K562 (cell line): ENCODE measurements around the gene MCM3. TPM values are rescaled to one million over a fixed set of nuclear protein-coding genes. Genes with fewer than 3 reads are reported as not detected.

Source experiments
- MAFF ChIP-seq: IDR thresholded peaks from 2 replicates; pipeline ENCODE4 v1.6.1; 2012; ENCODE audit warnings: low read length, improper control_type of control experiment
- NCOA1 ChIP-seq: fragments of 450-650 bp; IDR thresholded peaks from 2 replicates; pipeline ENCODE4 v1.6.1; 2016; ENCODE audit warnings: low read depth
- NCOA6 ChIP-seq: fragments of 450-650 bp; IDR thresholded peaks from 2 replicates; pipeline ENCODE4 v1.6.1; 2017; ENCODE audit warnings: mild to moderate bottlenecking
- PHB ChIP-seq: fragments of 250-450 bp; sonication (Bioruptor Pico); IDR thresholded peaks from 2 replicates; pipeline ENCODE4 v1.5.0; 2021
- SMARCA4 ChIP-seq: fragments of 450-650 bp; IDR thresholded peaks from 2 replicates; pipeline ENCODE4 v1.6.1; 2016
- SPI1 ChIP-seq: IDR thresholded peaks from 2 replicates; pipeline ENCODE4 v1.6.1; 2011; ENCODE audit warnings: low read depth, low read length, control low read depth, borderline replicate concordance
- ZFP1 ChIP-seq: fragments of 450-650 bp; formaldehyde crosslinking; IDR thresholded peaks from 2 replicates; pipeline ENCODE4 v1.4.0; 2020; ENCODE audit warnings: mild to moderate bottlenecking, mixed read lengths
- ZNF165 ChIP-seq: fragments of 250-450 bp; sonication (Bioruptor Pico); IDR thresholded peaks from 2 replicates; pipeline ENCODE4 v1.4.0; 2020; ENCODE audit warnings: borderline replicate concordance
- ZNF696 ChIP-seq: fragments of 250-450 bp; sonication (Bioruptor Pico); conservative IDR thresholded peaks from 2 replicates; pipeline ENCODE4 v1.4.0; 2020; ENCODE audit warnings: mild to moderate bottlenecking, moderate library complexity
- ZNF707 ChIP-seq: fragments of 250-450 bp; sonication (Bioruptor Pico); conservative IDR thresholded peaks from 2 replicates; pipeline ENCODE4 v1.8.0; 2022; ENCODE audit warnings: inconsistent platforms, mild to moderate bottlenecking, moderate library complexity
- ZSCAN32 ChIP-seq: fragments of 450-650 bp; formaldehyde crosslinking; IDR thresholded peaks from 2 replicates; pipeline ENCODE4 v1.4.0; 2020; ENCODE audit warnings: mild to moderate bottlenecking, moderate library complexity
- polyA plus RNA-seq, 8 experiments: library from polyadenylated mRNA; depleted of rRNA in 4 of 8; stranded (reverse) in 5 of 8; unstranded in 3 of 8; fragments of >200 nt; fragmentation: Nextera tagmentation in 2 of 8; fragmentation: Illumina TruSeq in 1 of 8; extraction: Ambion mirVana in 2 of 8; extraction: Trizol in 1 of 8; gene quantifications; 2 replicates each; pipeline versions ENCODE4 v1.2.1 to v1.2.3, GENCODE V29; 2011 to 2014; ENCODE audit warnings: inconsistent platforms in 1 of 8, missing spikeins in 1 of 8
- total RNA-seq, 7 experiments: library from RNA; depleted of rRNA in 6 of 7; stranded (reverse); fragments of >200 nt in 6 of 7; fragmentation: Illumina TruSeq in 2 of 7; extraction: Trizol in 2 of 7; gene quantifications; 2 replicates each; pipeline versions ENCODE4 v1.2.1 to v1.2.3, GENCODE V29; 2011 to 2021; ENCODE audit warnings: low replicate concordance in 1 of 7
- TF ChIP-seq, protein P1 (sequence below): fragments of 450-650 bp; IDR thresholded peaks from 2 replicates; pipeline ENCODE4 v1.6.1; 2016; ENCODE audit warnings: low read depth
- TF ChIP-seq, protein P2 (sequence below): fragments of 450-650 bp; formaldehyde crosslinking; IDR thresholded peaks from 2 replicates; pipeline ENCODE4 v1.4.0; 2022; ENCODE audit warnings: mild to moderate bottlenecking, moderate library complexity
- TF ChIP-seq, protein P3 (sequence below): fragments of 150-350 bp; IDR thresholded peaks from 2 replicates; pipeline ENCODE4 v1.6.1; 2014; ENCODE audit warnings: low read depth, mild to moderate bottlenecking, low read length, borderline replicate concordance
- TF ChIP-seq, protein P4 (sequence below): fragments of 450-650 bp; formaldehyde crosslinking; IDR thresholded peaks from 2 replicates; pipeline ENCODE4 v1.4.0; 2020; ENCODE audit warnings: mild to moderate bottlenecking

Gene MCM3
- total and polyA plus RNA-seq, 9 of the 15 experiments (the other 6 are each of a cell fraction or from before 2014, with no cell fraction given): 76.1 to 270 (median 250) TPM

DNA sequence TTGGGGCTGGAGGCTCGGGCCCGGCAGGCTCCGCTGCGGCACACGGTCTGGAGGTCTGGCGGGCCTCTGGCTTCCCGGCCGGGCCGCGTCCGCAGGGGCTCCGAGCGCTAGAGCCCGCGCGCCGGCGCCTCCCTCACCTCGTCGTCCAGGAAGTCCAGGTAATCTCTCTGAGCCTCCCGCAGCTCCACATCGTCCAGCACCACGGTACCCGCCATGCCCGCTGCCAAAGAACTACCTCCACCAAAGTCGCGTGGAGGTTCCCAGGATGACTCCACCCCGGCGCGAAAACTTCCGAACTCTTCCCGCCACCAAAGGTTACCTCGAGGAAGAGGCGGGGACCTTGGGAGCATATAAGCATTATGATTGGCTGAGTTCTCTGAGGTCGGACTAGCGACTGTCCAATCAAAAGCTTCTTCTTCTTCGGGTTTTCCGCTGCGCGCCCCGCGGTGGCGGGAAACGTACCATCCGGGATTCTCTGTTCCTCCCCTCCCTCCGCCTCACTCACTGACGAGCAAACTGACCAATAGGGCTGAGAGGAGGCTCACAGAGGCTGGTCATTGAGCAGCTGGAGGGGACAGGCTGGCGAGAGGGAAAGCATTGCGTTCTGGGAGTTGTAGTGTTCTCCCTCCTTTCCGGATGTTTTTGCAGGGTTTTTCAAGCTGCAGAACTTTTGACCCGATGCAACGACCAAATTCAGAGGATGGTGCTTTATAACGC, at the start of gene MCM3 (continued):
- TF ChIP-seq, protein P1, sequence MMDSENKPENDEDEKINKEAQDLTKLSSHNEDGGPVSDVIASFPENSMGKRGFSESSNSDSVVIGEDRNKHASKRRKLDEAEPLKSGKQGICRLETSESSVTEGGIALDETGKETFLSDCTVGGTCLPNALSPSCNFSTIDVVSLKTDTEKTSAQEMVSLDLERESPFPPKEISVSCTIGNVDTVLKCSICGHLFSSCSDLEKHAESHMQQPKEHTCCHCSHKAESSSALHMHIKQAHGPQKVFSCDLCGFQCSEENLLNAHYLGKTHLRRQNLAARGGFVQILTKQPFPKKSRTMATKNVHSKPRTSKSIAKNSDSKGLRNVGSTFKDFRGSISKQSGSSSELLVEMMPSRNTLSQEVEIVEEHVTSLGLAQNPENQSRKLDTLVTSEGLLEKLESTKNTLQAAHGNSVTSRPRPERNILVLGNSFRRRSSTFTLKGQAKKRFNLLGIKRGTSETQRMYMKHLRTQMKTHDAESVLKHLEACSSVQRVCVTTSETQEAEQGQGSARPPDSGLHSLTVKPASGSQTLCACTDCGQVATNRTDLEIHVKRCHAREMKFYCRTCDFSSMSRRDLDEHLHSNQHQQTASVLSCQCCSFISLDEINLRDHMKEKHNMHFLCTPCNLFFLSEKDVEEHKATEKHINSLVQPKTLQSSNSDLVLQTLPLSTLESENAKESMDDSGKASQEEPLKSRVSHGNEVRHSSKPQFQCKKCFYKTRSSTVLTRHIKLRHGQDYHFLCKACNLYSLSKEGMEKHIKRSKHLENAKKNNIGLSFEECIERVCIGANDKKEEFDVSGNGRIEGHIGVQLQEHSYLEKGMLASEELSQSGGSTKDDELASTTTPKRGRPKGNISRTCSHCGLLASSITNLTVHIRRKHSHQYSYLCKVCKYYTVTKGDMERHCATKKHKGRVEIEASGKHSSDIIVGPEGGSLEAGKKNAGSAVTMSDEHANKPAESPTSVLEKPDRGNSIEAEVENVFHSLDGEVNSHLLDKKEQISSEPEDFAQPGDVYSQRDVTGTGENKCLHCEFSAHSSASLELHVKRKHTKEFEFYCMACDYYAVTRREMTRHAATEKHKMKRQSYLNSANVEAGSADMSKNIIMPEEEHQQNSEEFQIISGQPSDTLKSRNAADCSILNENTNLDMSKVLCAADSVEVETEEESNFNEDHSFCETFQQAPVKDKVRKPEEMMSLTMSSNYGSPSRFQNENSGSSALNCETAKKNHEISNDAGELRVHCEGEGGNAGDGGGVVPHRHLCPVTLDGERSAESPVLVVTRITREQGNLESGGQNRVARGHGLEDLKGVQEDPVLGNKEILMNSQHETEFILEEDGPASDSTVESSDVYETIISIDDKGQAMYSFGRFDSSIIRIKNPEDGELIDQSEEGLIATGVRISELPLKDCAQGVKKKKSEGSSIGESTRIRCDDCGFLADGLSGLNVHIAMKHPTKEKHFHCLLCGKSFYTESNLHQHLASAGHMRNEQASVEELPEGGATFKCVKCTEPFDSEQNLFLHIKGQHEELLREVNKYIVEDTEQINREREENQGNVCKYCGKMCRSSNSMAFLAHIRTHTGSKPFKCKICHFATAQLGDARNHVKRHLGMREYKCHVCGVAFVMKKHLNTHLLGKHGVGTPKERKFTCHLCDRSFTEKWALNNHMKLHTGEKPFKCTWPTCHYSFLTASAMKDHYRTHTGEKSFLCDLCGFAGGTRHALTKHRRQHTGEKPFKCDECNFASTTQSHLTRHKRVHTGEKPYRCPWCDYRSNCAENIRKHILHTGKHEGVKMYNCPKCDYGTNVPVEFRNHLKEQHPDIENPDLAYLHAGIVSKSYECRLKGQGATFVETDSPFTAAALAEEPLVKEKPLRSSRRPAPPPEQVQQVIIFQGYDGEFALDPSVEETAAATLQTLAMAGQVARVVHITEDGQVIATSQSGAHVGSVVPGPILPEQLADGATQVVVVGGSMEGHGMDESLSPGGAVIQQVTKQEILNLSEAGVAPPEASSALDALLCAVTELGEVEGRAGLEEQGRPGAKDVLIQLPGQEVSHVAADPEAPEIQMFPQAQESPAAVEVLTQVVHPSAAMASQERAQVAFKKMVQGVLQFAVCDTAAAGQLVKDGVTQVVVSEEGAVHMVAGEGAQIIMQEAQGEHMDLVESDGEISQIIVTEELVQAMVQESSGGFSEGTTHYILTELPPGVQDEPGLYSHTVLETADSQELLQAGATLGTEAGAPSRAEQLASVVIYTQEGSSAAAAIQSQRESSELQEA: no peak
- TF ChIP-seq SMARCA4 (no peak), ZNF696 (CRISPR knock-in tag) (no peak), PHB (CRISPR knock-in tag) (no peak), NCOA6 (no peak), SPI1 (no peak), MAFF (no peak), NCOA1 (no peak), ZNF165 (CRISPR knock-in tag) (no peak), ZFP1 (CRISPR knock-in tag) (no peak), ZNF707 (no peak), ZSCAN32 (CRISPR knock-in tag) (no peak)
- TF ChIP-seq, protein P2, sequence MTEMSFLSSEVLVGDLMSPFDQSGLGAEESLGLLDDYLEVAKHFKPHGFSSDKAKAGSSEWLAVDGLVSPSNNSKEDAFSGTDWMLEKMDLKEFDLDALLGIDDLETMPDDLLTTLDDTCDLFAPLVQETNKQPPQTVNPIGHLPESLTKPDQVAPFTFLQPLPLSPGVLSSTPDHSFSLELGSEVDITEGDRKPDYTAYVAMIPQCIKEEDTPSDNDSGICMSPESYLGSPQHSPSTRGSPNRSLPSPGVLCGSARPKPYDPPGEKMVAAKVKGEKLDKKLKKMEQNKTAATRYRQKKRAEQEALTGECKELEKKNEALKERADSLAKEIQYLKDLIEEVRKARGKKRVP: no peak
- TF ChIP-seq, protein P3, sequence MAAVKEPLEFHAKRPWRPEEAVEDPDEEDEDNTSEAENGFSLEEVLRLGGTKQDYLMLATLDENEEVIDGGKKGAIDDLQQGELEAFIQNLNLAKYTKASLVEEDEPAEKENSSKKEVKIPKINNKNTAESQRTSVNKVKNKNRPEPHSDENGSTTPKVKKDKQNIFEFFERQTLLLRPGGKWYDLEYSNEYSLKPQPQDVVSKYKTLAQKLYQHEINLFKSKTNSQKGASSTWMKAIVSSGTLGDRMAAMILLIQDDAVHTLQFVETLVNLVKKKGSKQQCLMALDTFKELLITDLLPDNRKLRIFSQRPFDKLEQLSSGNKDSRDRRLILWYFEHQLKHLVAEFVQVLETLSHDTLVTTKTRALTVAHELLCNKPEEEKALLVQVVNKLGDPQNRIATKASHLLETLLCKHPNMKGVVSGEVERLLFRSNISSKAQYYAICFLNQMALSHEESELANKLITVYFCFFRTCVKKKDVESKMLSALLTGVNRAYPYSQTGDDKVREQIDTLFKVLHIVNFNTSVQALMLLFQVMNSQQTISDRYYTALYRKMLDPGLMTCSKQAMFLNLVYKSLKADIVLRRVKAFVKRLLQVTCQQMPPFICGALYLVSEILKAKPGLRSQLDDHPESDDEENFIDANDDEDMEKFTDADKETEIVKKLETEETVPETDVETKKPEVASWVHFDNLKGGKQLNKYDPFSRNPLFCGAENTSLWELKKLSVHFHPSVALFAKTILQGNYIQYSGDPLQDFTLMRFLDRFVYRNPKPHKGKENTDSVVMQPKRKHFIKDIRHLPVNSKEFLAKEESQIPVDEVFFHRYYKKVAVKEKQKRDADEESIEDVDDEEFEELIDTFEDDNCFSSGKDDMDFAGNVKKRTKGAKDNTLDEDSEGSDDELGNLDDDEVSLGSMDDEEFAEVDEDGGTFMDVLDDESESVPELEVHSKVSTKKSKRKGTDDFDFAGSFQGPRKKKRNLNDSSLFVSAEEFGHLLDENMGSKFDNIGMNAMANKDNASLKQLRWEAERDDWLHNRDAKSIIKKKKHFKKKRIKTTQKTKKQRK: peak; percentile 76; the same call in 1 of the 2 replicates
- TF ChIP-seq, protein P4, sequence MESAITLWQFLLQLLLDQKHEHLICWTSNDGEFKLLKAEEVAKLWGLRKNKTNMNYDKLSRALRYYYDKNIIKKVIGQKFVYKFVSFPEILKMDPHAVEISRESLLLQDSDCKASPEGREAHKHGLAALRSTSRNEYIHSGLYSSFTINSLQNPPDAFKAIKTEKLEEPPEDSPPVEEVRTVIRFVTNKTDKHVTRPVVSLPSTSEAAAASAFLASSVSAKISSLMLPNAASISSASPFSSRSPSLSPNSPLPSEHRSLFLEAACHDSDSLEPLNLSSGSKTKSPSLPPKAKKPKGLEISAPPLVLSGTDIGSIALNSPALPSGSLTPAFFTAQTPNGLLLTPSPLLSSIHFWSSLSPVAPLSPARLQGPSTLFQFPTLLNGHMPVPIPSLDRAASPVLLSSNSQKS (CRISPR knock-in tag): no peak
